Activated CD4-positive, alpha-beta T cell treated with anti-CD3 and anti-CD28 coated beads, Interleukin-2, amount 10 ng/mL, durations not matched to agents 24 days and 14 days (primary cell): ENCODE measurements around the gene NOP56. TPM values are rescaled to one million over a fixed set of nuclear protein-coding genes. Genes with fewer than 3 reads are reported as not detected.
"Not testable (repeated sequence)": the region's sequence is repeated elsewhere in the genome, so short reads cannot be mapped to it uniquely, and the experiment has no call there.

ENCODE experiments used
- DNase-seq: peaks from one replicate; pipeline ENCODE4 v3.0.0; 2022
- H3K27ac Mint-ChIP-seq: one replicate; pipeline ENCODE4 v1.8.0; 2022; ENCODE audit warnings: mild to moderate bottlenecking, mixed read lengths
- H3K27me3 Mint-ChIP-seq: one replicate; pipeline ENCODE4 v1.8.0; 2022; ENCODE audit warnings: mixed read lengths
- H3K36me3 Mint-ChIP-seq: one replicate; pipeline ENCODE4 v1.8.0; 2022; ENCODE audit warnings: low read depth, mild to moderate bottlenecking, mixed read lengths
- H3K4me1 Mint-ChIP-seq: one replicate; pipeline ENCODE4 v1.8.0; 2021; ENCODE audit warnings: mixed read lengths
- H3K4me3 Mint-ChIP-seq: one replicate; pipeline ENCODE4 v1.8.0; 2022; ENCODE audit warnings: mild to moderate bottlenecking, moderate library complexity, mixed read lengths
- H3K9me3 Mint-ChIP-seq: one replicate; pipeline ENCODE4 v1.8.0; 2021; ENCODE audit warnings: mixed read lengths
- intact Hi-C: fragments of 100-400 bp; cut with micrococcal nuclease; formaldehyde crosslinking; loops from one replicate; pipeline ENCODE4 v1.15.1; 2023
- total RNA-seq: library from RNA; stranded (reverse); gene quantifications from 2 replicates; pipeline ENCODE4 v1.2.3, GENCODE V29; 2022

NOP56 gene
- total RNA-seq, 1 donor from 2014 or later = 884 TPM

GRCh38 chr20:2680046-2680445 is 27.6 kb downstream of the NOP56 start:
- Mint-ChIP-seq H3K4me1 (peaks cover 1% of the 10 kb centered on the region), H3K36me3 (no peaks in the 10 kb centered on the region), H3K27me3 (peaks cover 28% of the 10 kb centered on the region), H3K27ac (no peak overlapping the region), H3K4me3 (no peak overlapping the region), H3K9me3 (no peaks in the 10 kb centered on the region)
- intact Hi-C loops = no loop called here
- DNase-seq = no peak

- H3K9me3 Mint-ChIP-seq, H3K4me3 Mint-ChIP-seq, H3K4me1 Mint-ChIP-seq, intact Hi-C loops, H3K27ac Mint-ChIP-seq, DNase-seq, H3K36me3 Mint-ChIP-seq: not testable (repeated sequence)
- H3K27me3 Mint-ChIP-seq = peaks cover 28% of the 10 kb centered on the region
Observed at GRCh38 chr20:2682040-2682439, 29.6 kb downstream of the NOP56 start.

- H3K4me3 Mint-ChIP-seq, H3K27ac Mint-ChIP-seq, DNase-seq, H3K36me3 Mint-ChIP-seq, H3K9me3 Mint-ChIP-seq: not testable (repeated sequence)
- intact Hi-C loops = loop anchor here (5.0 kb wide), 1 partner anchor 317 kb away; no protein-coding TSS in a partner anchor
- Mint-ChIP-seq H3K27me3 (peaks cover 28% of the 10 kb centered on the region), H3K4me1 (peaks cover 18% of the 10 kb centered on the region)
Observed at GRCh38 chr20:2684817-2685216, 32.4 kb downstream of the NOP56 start.

- peak overlapping the region; percentile 56 for H3K4me3 Mint-ChIP-seq
- H3K4me1 Mint-ChIP-seq = peaks cover 29% of the 10 kb centered on the region
- H3K27me3 Mint-ChIP-seq = peaks cover 36% of the 10 kb centered on the region
- peak overlapping the region; percentile 63 for H3K27ac Mint-ChIP-seq
- no peak for DNase-seq
- H3K9me3 Mint-ChIP-seq = no peaks in the 10 kb centered on the region
- intact Hi-C loops = loop anchor here (5.0 kb wide), 1 partner anchor 315 kb away; no protein-coding TSS in a partner anchor
- H3K36me3 Mint-ChIP-seq = peaks cover 6% of the 10 kb centered on the region
Observed at GRCh38 chr20:2687514-2687913, 35.1 kb downstream of the NOP56 start.

GRCh38 chr20:2688041-2688591 is 35.7 kb downstream of the NOP56 start:
- Mint-ChIP-seq H3K4me1 (peaks cover 29% of the 10 kb centered on the region), H3K36me3 (peaks cover 6% of the 10 kb centered on the region), H3K4me3 (peak overlapping the region; percentile 56), H3K27ac (peak overlapping the region; percentile 78), H3K27me3 (peaks cover 32% of the 10 kb centered on the region), H3K9me3 (no peaks in the 10 kb centered on the region)
- intact Hi-C loops = loop anchor here (1.0 to 5.0 kb wide), 4 partner anchors 55 to 314 kb away; no protein-coding TSS in a partner anchor
- peak; percentile 95 for DNase-seq

- intact Hi-C loops = loop anchor here (10.0 kb wide), 1 partner anchor 295 kb away; no protein-coding TSS in a partner anchor
- Mint-ChIP-seq H3K9me3 (no peaks in the 10 kb centered on the region), H3K27ac (no peak overlapping the region), H3K27me3 (peaks cover 41% of the 10 kb centered on the region), H3K4me3 (no peak overlapping the region), H3K4me1 (peaks cover 31% of the 10 kb centered on the region), H3K36me3 (peaks cover 6% of the 10 kb centered on the region)
- DNase-seq = no peak
Observed at GRCh38 chr20:2690213-2690612, 37.8 kb downstream of the NOP56 start.

GRCh38 chr20:2690718-2691117 is 38.3 kb downstream of the NOP56 start:
- peak overlapping the region; percentile 29 for H3K27ac Mint-ChIP-seq
- H3K36me3 Mint-ChIP-seq = peaks cover 6% of the 10 kb centered on the region

GRCh38 chr20:2691127-2691526 is 38.7 kb downstream of the NOP56 start:
- H3K27me3 Mint-ChIP-seq = peaks cover 49% of the 10 kb centered on the region
- H3K36me3 Mint-ChIP-seq = peaks cover 6% of the 10 kb centered on the region
- intact Hi-C loops = loop anchor here (10.0 kb wide), 1 partner anchor 294 kb away; no protein-coding TSS in a partner anchor
- H3K4me1 Mint-ChIP-seq = peaks cover 31% of the 10 kb centered on the region
- no peak for DNase-seq
- H3K4me3 Mint-ChIP-seq = peak overlapping the region; percentile 92
- H3K9me3 Mint-ChIP-seq = no peaks in the 10 kb centered on the region
- peak overlapping the region; percentile 71 for H3K27ac Mint-ChIP-seq

More at GRCh38 chr20:2690718-2691117, 38.3 kb downstream of the NOP56 start:
- Mint-ChIP-seq H3K4me1 (peaks cover 31% of the 10 kb centered on the region), H3K27me3 (peaks cover 45% of the 10 kb centered on the region), H3K9me3 (no peaks in the 10 kb centered on the region), H3K4me3 (peak overlapping the region; percentile 92)
- DNase-seq = no peak
- intact Hi-C loops = loop anchor here (10.0 kb wide), 1 partner anchor 294 kb away; no protein-coding TSS in a partner anchor

GRCh38 chr20:2691663-2692035 is 39.2 kb downstream of the NOP56 start:
- peaks cover 53% of the 10 kb centered on the region for H3K27me3 Mint-ChIP-seq
- H3K4me1 Mint-ChIP-seq = peaks cover 31% of the 10 kb centered on the region
- H3K9me3 Mint-ChIP-seq = no peaks in the 10 kb centered on the region
- intact Hi-C loops = loop anchor here (10.0 kb wide), 1 partner anchor 293 kb away; no protein-coding TSS in a partner anchor
- H3K36me3 Mint-ChIP-seq = peaks cover 6% of the 10 kb centered on the region
- peak overlapping the region; percentile 92 for H3K4me3 Mint-ChIP-seq
- H3K27ac Mint-ChIP-seq = peak overlapping the region; percentile 88
- DNase-seq = no peak

GRCh38 chr20:2692036-2692885 is 39.8 kb downstream of the NOP56 start, which contains the start of gene EBF4:
Gene EBF4 (plus strand): TSS chr20:2692780. CDS start chr20:2693646, 866 bp downstream.
- no peaks in the 10 kb centered on the region for H3K9me3 Mint-ChIP-seq
- DNase-seq = peak; percentile 76
- peaks cover 56% of the 10 kb centered on the region for H3K27me3 Mint-ChIP-seq
- H3K27ac Mint-ChIP-seq = peak within 1 kb of the TSS; percentile 88
- peaks cover 6% of the 10 kb centered on the region for H3K36me3 Mint-ChIP-seq
- intact Hi-C loops = loop anchor here (10.0 kb wide), 1 partner anchor 293 kb away; no protein-coding TSS in a partner anchor
- peaks cover 31% of the 10 kb centered on the region for H3K4me1 Mint-ChIP-seq
- peak within 1 kb of the TSS; percentile 92 for H3K4me3 Mint-ChIP-seq

- peaks cover 26% of the 10 kb centered on the region for H3K4me1 Mint-ChIP-seq
- no peaks in the 10 kb centered on the region for H3K9me3 Mint-ChIP-seq
- intact Hi-C loops = loop anchor here (10.0 kb wide), 1 partner anchor 292 kb away; no protein-coding TSS in a partner anchor
- H3K4me3 Mint-ChIP-seq = no peak overlapping the region
- peak; percentile 80 for DNase-seq
- H3K27me3 Mint-ChIP-seq = peaks cover 56% of the 10 kb centered on the region
- H3K27ac Mint-ChIP-seq = no peak overlapping the region
- peaks cover 6% of the 10 kb centered on the region for H3K36me3 Mint-ChIP-seq
Observed at GRCh38 chr20:2692886-2693285, 40.5 kb downstream of the NOP56 start.

- intact Hi-C loops = loop anchor here (10.0 kb wide), 1 partner anchor 291 kb away; no protein-coding TSS in a partner anchor
- Mint-ChIP-seq H3K36me3 (peaks cover 6% of the 10 kb centered on the region), H3K4me3 (no peak overlapping the region), H3K9me3 (no peaks in the 10 kb centered on the region), H3K27ac (no peak overlapping the region), H3K4me1 (peaks cover 20% of the 10 kb centered on the region), H3K27me3 (peaks cover 56% of the 10 kb centered on the region)
- DNase-seq = peak; percentile 87
Observed at GRCh38 chr20:2693286-2694007, 41.0 kb downstream of the NOP56 start.

- H3K4me3 Mint-ChIP-seq = no peak overlapping the region
- H3K9me3 Mint-ChIP-seq = no peaks in the 10 kb centered on the region
- no peak for DNase-seq
- H3K36me3 Mint-ChIP-seq = peaks cover 6% of the 10 kb centered on the region
- H3K4me1 Mint-ChIP-seq = peaks cover 17% of the 10 kb centered on the region
- H3K27ac Mint-ChIP-seq = no peak overlapping the region
- peaks cover 56% of the 10 kb centered on the region for H3K27me3 Mint-ChIP-seq
- intact Hi-C loops = loop anchor here (10.0 kb wide), 1 partner anchor 291 kb away; no protein-coding TSS in a partner anchor
Observed at GRCh38 chr20:2694008-2694471, 41.6 kb downstream of the NOP56 start.
